HUDEP-2 (cell line): ENCODE measurements around the gene SNX25.

Experiments
- DNase-seq, 76 experiments: peaks; one replicate each; lab custom pipeline; 2025; ENCODE audit not compliant: unreplicated experiment in 76 of 76; lab: John Stamatoyannopoulos, UW

The SNX25 gene

GRCh38 chr4:185395956-185396723 is 186.7 kb downstream of the SNX25 start:
- peak; percentile 24 to 98 (median 93) for DNase-seq

- DNase-seq, result peak in 1 of 76 experiments; percentile 50
These were observed 187.5 kb downstream of the SNX25 start, which contains the start of gene ANKRD37 for GRCh38 chr4:185396724-185397385. Gene ANKRD37, plus strand, starts transcription at chr4:185396841. Its CDS starts 83 bp downstream, at chr4:185396924.

GRCh38 chr4:185398618-185399017 is 189.2 kb downstream of the SNX25 start:
- no peak for DNase-seq

- DNase-seq, result no peak
These were observed 190.1 kb downstream of the SNX25 start for GRCh38 chr4:185399466-185399865.

- no peak for DNase-seq
These were observed 194.6 kb downstream of the SNX25 start for GRCh38 chr4:185404031-185404430.

- DNase-seq, result no peak
These were observed 196.1 kb downstream of the SNX25 start for GRCh38 chr4:185405296-185405999.

GRCh38 chr4:185408432-185408831 is 199.0 kb downstream of the SNX25 start:
- no peak for DNase-seq

- DNase-seq, result no peak
These were observed 202.5 kb downstream of the SNX25 start for GRCh38 chr4:185411849-185412248.

GRCh38 chr4:185412412-185412811 is 203.0 kb downstream of the SNX25 start:
- DNase-seq, result no peak
